Measurements from ENCODE around the gene ALDH3B2. TPM values are rescaled to one million over a fixed set of nuclear protein-coding genes. Genes with fewer than 3 reads are reported as not detected.
"Not testable (repeated sequence)": the region's sequence is repeated elsewhere in the genome, so short reads cannot be mapped to it uniquely, and the experiment has no call there.

The ALDH3B2 gene
- total RNA-seq, 1 experiment from 2014 or later, result not detected

DNA sequence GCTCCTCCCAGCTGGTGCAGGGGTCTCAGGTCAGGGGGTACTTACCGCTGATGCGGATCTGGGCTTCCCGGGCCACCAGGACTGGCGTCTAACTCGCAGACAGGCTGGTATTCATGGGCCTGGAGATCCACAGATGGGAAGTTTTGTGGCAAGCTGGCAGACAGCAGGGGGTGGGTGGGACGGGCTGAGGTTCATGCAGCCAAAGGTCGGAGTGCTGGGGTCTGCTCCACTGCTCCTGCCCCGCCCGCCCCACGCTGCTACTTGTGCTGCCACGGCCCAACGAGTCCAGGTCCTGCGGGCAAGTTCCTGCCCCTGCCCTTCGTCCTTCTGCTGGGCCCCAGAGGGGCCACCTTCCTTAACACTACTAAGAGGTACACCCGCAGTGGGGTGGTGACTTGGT is 27.0 kb downstream of the ALDH3B2 start:
- DNase-seq (ENCODE audit: low spot score), result no peak
- in situ Hi-C loops (cut with HindIII; ENCODE audit: low sequenced_read_pairs), result no loop called here

DNA sequence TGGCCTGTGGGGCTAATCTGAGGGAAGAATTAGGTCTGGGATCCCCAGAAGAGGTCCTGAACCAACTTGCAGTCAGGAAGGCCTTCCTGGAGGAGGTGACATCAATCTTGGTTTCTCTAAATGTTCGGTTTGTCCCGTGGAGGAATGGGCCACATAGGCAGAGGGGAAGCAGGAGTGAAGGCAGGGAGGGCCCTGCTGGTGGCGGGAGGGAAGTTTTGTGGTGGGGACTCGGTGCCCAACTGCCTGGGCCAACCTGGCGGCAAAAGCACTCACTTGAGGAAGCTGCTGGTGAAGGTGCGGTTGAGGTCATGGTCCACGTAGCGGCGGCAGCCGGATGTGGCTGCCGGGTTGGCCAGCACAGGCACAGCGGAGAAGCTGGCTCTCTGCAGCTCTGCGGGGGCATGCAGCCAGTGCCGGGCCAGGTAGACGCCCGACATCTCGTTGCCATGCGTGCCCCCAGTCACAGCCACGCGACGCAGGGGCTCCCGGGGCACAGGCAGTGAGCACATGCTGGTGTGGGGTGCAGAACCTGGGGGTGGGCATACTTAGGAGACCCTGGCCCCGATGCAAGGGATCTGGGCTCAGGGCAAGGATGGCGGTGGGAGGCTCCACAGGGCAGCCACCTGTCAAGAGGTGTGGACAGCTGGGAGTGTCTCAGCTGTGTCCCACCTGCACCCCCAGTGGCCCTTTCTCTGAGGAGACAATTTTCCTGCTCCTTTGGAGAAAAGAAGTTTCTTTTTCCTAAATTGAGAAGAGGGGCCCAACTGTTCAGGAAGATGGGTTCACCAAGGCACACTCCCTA is 27.7 kb downstream of the ALDH3B2 start:
- in situ Hi-C loops (cut with HindIII; ENCODE audit: low sequenced_read_pairs), result no loop called here

DNA sequence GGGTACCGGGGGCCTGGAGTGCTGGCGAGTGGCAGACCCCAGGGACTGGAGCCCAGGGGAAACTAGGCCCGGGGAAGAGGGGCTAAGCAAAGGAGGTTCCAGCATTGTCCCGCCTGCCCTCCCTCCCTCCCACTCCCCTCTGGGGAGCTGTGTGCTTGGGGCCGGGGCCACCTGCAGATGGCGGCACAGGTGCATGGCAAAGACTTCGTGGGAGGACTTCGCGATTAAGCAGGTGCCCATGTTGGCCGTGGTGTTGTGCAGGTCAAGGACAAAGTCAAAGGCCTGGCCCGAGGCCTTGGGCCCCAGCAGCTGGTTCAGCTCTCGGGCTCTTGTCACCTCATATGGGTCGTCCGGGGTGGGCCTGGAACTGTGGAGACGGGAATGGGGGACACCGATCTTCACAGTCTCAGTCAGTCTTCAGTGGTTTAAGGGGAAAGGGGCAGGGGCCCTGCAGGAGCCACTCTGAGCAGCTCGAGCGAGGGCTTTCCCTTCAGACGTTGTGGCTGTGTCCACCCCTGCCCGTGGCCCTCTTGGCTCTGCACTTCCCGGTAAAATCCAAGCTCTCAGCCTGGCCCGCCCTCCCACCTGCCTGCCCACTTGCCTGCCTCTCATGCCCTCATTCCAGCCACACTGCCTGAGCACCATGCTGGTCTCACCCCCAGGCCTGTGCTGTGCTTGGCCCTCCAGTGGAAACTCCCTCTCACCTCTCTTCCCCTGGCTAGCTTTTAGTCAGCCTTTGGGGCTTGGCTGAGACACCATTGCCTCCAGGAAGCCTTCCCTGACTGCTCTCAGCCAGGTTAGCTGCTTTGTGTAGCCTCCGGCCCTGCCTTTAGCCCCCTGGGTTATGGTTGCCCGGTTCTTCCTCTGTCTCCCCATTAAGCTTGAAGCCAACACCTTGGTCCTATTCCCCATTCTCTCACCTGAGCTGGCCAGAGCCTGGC is 28.6 kb downstream of the ALDH3B2 start:
- in situ Hi-C loops (cut with HindIII; ENCODE audit: low sequenced_read_pairs), result no loop called here
- DNase-seq (ENCODE audit: low spot score), result no peak

More for the DNA sequence above, 27.7 kb downstream of the ALDH3B2 start:
- DNase-seq (ENCODE audit: low spot score), result no peak

DNA sequence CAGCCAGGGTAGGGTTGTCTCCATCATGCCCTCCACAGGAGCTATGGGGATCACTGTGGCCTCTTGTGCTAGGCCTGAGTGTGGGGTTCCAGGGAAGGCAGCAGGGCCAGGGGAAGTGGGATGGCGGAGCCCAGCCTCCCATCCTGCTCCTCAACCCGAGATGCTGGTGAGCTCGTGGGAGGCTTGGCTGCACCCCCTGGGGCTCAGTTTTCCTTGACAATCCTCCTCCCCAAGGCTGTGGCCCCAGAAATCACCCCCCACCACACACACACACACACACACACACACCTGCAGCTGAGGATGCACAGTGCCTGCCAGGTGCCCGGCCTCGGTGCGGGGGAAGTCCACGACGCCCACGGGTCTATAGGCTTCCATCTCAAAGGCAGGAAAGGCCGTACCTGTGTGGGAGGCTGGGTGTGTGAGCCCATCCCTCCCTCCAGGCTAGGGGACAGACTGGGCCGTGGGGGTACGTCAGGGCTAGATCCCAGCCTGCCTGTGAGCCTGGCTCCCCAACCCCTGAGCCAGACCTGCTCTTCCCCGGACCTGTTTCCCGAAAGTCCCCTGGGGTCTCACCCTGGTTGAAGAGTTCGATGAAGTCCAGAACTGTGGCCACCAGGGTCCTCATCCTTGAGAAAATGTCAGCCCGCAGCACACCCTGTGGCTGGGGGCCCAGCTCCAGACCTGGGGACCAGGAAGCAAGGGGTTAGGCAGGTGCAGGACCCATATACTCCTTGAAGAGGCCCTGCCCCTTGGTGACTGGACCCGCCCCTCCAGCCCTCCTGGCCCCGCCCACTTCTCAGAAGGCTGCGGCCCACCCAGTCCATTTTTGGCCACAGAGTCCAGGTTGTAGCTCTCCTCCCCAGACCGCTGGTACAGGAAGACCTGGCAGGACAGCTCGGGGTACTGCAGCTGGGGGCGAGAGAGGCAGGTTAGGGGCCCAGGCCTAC is 29.7 kb downstream of the ALDH3B2 start:
- DNase-seq (ENCODE audit: low spot score), result no peak
- in situ Hi-C loops (cut with HindIII; ENCODE audit: low sequenced_read_pairs), result no loop called here

DNA sequence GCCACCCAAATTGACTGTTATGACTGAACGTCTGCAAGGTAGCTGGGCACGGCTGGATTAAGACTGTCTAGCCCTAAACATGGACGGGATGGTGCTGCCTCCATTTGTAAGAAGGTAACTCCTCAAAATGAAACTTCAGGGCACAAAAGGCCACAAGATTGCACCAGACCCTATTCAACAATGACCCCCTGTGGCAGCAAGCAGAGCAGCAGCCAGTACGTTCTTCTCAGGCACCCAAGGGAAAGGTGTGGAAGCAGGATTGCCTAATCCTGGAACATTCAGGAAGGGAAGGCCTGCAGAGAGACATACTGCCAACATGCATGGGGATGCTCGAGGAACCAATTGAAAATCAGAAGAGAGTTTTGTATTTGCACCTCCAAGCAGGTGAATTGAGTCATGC is 30.4 kb downstream of the ALDH3B2 start:
- DNase-seq (ENCODE audit: low spot score), result no peak
- in situ Hi-C loops (cut with HindIII; ENCODE audit: low sequenced_read_pairs), result no loop called here

DNA sequence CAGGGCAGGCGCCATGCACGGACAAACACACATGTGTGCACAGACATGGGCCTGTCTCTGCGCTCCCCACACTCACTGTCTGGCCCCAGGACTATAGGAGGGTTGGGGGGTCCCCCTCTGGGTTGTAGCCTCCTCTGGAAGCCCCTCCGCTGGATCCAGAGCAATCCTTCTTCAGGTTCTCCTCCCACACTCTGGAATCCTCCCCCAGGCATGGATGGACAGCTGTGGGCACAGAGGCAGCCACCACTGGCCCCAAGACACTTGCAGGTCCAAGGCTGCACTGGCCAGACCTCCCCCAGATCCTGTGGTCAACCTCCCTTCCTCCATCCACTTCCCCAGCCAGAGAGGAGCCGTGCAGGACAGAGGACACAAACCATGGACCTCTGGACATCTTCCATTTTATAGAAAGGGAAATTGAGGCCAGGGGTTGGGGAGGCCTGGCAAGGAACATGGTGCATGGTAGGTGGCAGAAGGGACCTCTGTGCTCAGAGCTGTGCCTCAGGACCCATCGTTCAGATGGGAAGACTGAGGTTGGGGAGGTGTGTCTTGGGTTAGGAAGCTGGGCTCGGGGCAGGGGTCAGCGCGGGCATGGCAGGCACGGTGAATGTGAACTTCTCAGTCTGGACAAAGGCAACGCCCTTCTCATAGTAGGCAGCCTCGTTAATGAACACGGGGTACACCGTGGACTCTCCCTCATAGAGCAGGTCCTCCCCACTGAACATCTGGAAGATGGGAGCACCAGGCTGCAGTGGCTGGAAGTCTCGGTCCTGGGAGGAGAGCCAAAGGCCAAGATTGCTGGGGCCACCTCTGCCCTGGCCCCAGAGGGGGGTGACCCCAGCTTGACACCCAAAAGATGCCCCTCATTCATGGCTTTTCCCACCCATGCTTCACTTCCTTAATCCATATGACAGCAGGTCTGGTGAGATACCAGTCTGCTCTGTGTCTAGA is 32.0 kb downstream of the ALDH3B2 start:
- DNase-seq (ENCODE audit: low spot score), result no peak
- in situ Hi-C loops (cut with HindIII; ENCODE audit: low sequenced_read_pairs), result no loop called here

DNA sequence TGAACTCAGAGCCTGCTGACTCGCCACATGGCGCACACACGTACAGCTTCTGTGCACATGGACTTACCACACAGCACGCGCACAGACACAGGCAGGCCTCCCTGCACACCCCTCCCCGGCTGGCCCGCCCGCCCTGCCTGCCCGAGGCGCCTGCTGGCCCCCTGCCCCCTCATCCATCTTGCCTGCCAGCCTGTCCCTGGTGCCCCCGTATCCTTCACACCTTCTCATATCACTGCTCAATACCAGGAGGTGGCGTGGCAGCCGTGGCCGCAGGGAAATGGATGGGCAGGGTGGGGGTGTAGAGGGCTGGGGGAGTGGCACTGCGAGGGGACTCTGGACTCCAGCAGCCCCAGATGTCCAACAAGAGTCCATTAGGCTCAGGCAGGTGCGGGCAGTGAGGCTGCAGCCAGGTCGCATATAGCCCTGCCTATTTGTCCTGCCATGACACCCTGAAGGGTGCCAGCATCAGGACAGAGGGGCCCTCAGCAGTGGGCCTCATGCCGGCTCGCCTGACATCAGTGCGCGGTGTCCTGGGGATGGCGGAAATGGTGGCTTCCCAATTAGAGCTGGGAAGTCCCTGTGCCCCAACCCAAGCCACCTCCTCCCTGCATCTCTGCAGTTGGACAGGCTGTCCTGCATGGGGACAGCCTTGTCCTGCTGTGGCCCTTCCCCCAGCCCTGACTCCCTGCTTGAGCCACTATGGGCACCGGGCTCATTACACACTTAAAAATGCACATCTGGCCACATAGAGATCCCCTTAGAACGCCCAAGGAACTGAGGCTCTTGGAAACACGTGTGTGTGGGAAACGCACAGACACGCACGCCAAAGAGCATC is 32.9 kb downstream of the ALDH3B2 start:
- in situ Hi-C loops (cut with HindIII; ENCODE audit: low sequenced_read_pairs), result no loop called here
- no peak for DNase-seq (ENCODE audit: low spot score)

DNA sequence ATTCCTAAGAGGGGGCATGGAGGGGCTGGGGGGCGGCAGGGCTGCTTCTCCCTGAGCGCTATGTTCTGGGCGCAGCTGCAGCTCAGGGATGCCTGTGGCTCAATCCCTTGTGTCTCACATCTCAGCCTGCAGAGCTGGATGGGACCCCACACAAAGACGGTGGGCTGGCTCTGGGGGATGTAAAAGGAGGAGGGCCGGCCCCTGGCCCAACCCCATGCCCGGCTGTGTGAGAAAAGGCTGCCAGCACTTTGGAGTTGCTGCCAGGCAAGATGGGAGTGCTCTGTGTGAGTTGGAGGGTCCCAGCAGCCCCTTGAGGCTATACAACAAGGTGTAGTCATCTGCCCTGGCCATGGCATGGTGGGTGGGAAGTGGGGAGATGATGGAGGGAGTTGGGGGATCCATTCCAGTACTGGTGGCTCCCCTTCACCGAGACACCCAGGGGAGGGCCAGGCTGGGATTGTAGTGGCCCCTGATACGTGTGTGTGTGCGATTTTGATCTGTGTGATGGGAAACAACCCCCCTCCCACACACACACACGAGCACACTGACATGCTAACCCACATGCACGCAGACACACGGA is 33.6 kb downstream of the ALDH3B2 start:
- no peak for DNase-seq (ENCODE audit: low spot score)
- in situ Hi-C loops (cut with HindIII; ENCODE audit: low sequenced_read_pairs), result no loop called here

DNA sequence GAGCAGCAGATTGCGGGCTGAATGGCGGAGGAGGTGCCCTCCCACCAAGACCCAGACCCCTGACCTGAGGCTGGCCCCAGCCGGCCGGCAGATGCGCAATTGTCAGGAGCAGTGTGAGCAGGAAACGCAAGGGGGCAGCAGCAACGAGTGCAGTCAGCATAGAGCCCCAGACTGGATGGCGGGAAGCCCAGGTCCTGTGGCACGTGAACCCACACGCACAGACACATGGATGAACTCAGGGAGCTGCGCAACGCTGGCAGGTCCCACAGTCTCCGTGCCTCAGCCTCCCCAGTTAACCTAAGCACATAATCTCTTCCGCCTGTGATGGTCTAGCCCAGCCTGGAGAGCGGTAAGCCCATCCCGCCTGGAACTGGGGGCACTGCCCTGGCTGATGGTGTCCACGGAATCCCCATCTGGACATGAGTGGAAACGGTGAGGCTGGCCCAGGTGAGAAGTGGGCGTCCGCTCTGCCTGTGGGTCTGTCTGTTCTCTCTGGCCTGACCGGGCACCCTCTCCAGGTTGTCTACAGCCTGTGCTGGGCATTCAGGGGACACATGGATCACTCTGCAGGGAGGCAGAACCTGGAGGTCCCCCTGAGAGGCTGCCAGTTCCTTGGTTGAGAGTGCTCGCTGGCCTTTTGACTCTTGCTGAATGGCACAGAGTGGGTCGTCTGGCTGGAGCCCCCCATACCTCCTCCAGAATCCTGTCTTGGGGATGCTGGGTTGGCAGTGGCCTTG is 34.2 kb downstream of the ALDH3B2 start:
- DNase-seq (ENCODE audit: low spot score), result peak; percentile 44

DNA sequence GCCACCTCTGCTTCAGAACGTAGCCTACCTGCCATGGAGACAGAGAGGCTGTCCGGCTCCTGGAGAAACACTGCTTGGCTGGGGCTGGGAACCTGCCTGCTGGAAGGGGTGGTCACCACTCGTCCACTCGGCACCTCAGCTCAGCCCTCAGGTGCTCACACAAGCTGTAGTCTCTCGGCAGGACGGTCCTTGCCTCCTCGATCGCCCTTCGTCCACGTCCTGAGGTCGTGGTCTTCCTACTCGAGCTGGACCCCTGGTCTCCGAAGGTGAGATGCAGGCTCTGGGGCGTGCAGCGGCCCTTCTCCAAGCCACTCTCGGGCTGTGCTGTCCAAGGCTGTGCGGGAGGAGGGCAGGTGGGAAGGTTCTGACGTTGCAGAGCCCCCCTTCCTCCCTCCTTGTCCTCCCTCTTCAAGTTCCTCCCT is 35.0 kb downstream of the ALDH3B2 start, which contains the start of gene TBX10:
TSS of gene TBX10 (minus strand) at position 326 of the 422 bp plus-strand sequence. CDS start at position 35, 291 bp downstream.
- in situ Hi-C loops (cut with HindIII; ENCODE audit: low sequenced_read_pairs), result no loop called here
- no peak for DNase-seq (ENCODE audit: low spot score)

More for the DNA sequence above, 34.2 kb downstream of the ALDH3B2 start:
- in situ Hi-C loops (cut with HindIII; ENCODE audit: low sequenced_read_pairs), result no loop called here

DNA sequence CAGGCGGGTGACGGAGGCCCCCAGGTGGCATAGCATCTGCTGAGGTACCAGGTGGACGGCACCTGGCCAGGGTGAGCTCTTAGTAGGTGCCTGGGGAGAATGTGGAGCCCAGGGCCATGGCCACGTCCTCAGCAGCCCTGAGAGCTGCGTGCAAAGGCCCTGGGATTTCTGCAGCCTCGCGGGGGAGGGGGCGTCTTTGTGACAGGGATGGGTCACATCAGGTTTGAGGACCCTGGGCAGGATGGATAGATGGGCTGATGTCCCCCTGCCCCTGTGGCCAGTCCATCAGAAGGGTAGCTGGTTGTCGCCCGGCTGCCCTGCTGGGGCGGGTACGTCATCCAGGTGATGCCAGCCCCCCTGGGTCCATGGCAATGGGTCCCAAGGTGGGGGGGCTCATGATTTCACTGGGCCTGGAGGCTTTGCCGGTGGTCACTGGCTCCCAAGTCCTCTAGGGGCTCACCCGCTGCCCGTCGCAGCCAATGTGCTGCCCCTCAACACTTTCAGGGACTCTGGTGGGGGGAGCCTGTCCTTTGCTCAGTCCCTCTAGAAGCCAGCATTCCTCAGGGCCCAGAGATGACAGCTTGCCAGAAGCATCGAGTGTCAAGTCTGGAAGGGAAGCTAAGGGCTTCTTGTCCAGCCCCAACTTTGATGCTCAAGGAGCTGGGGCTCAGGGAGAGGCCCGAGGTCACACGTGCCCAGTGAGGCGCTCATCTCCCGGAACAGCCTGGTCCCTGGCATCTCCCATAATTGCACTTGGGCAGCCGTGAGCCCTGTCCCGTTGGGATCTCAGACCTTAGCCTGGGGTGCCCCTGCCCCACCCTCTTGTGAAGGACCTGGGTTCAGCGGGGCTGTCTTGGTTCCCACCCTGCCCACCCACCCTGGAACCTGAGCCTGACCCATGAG is 35.6 kb downstream of the ALDH3B2 start:
- no peak for DNase-seq (ENCODE audit: low spot score)
- in situ Hi-C loops (cut with HindIII; ENCODE audit: low sequenced_read_pairs), result no loop called here

DNA sequence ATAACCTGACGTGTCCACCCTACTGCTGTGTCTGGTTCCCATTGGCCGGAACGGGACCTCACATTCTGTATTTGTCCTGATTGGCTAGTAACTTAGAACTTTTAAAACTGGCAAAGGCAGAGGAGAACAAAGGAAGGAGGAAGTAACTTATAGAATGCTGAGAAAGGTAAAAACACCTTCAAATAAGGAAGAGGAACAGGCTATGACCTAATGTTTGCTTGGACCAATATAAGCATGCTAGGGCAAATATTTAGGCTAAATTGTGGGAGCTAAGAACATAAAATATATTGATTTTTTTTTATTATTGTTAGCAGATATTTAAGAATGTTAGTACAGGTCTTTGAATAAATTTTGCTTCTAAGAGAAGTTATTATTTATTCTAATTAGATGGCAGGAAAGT is 37.0 kb downstream of the ALDH3B2 start:
- DNase-seq (ENCODE audit: low spot score); in situ Hi-C loops (cut with HindIII; ENCODE audit: low sequenced_read_pairs): not testable (repeated sequence)

DNA sequence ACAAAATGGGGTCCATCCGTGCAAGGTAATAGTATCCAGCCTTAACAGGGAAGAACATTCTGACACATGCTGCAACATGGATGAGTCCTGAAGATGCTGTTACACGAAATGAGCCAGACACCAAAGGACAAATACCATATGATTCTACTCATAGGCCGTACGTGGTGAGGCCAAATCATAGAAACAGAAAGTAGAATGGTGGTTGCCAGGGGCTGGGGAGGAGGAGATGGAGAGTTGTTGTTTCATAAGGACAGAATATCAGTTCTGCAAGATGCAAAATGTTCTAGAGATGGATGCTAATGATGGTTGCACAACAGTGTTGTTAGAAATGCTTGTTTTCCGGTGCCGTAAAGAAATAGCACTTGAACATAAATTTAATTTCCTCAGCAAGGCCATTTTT is 37.5 kb downstream of the ALDH3B2 start:
- in situ Hi-C loops (cut with HindIII; ENCODE audit: low sequenced_read_pairs), result no loop called here

DNA sequence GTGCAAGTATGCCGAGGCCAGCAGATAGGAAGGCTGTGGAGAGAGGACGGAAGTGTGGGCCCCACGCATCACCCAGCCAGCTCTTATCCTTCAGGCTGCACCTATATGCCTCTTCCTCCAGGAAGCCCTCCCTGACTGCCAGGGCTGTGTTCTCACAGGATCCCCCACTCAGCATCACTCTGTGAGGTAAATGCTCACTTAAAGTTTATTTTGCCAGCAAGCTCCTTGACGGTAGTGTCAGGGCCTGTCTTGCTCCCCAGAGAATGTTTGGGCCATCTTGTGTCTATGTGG is 39.2 kb downstream of the ALDH3B2 start:
- in situ Hi-C loops (cut with HindIII; ENCODE audit: low sequenced_read_pairs), result no loop called here

More for the DNA sequence above, 37.5 kb downstream of the ALDH3B2 start:
- DNase-seq (ENCODE audit: low spot score), result no peak

More for the DNA sequence above, 39.2 kb downstream of the ALDH3B2 start:
- DNase-seq (ENCODE audit: low spot score), result no peak

Measured in G401 (cell line).